Measurements from ENCODE around the gene SLC22A16.

The SLC22A16 gene

DNA sequence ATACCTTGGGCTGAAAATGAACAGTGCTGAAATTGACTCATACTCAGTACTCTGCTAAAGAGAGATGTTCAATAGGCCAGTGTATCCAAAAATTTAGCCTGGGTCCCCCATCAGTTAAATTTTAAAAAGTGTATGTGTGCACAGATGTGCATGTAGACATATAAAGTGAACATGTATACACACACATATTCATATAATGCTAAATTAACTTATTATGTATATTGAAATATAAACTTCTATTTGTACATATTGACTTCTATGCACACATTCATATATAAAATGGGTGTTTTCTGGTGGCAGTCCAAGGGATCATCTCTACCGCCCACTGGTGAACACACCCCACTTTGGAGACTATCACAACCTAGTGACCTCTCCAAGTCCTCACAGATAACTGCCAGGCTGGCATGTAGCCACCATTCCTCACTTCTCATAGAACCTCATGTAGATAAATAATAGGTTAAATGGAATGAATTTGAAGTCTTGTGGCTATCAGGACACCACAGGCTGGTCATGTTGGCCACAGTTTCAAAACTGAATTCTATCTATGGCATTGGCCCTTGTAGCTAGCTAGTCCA, 8.8 kb downstream of the SLC22A16 start:
- Histone ChIP-seq H3K4me3 (replicated peaks; ENCODE audit: low read depth, low read length) (no peak overlapping the region), H3K36me3 (ENCODE audit: control insufficient read depth, insufficient read depth, low read length) (no peaks in the 10 kb centered on the region), H3K27me3 (replicated peaks; ENCODE audit: control insufficient read depth, insufficient read depth, low read length) (no peaks in the 10 kb centered on the region)
- DNase-seq (ENCODE audit: extremely low read depth, insufficient read length) = no peak
- TF ChIP-seq, protein P1, sequence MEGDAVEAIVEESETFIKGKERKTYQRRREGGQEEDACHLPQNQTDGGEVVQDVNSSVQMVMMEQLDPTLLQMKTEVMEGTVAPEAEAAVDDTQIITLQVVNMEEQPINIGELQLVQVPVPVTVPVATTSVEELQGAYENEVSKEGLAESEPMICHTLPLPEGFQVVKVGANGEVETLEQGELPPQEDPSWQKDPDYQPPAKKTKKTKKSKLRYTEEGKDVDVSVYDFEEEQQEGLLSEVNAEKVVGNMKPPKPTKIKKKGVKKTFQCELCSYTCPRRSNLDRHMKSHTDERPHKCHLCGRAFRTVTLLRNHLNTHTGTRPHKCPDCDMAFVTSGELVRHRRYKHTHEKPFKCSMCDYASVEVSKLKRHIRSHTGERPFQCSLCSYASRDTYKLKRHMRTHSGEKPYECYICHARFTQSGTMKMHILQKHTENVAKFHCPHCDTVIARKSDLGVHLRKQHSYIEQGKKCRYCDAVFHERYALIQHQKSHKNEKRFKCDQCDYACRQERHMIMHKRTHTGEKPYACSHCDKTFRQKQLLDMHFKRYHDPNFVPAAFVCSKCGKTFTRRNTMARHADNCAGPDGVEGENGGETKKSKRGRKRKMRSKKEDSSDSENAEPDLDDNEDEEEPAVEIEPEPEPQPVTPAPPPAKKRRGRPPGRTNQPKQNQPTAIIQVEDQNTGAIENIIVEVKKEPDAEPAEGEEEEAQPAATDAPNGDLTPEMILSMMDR (IDR thresholded peaks at IDR 0.05; ENCODE audit: insufficient read depth, low read length, poor library complexity, severe bottlenecking) = no peak

DNA sequence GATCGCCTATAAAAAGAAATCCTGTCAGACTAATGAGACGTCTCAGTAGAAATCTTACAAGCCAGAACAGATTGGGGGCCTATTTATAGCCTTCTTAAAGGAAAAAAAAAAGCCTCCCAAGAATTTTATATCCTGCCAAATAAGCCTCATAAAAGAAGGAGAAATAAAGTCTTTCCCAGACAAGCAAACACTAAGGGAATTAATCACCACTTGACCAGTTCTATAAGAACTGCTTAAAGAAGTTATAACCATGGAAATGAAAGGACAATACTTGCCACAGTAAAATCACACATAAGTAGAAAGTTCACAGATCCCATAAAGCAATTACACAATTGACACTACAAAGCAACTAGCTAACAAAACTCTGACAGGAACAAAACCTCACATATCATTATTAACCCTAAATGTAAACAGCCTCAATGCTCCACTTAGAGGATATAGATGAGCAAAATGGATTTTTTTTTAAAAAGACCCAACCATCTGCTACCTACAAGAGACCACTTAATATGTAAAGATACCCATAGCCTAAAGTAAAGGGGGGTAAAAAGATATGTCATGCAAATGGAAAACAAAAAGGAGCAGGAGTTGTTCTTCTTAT, 13.4 kb downstream of the SLC22A16 start:
- no peaks in the 10 kb centered on the region for H3K27me3 ChIP-seq (replicated peaks; ENCODE audit: control insufficient read depth, insufficient read depth, low read length)
- no peaks in the 10 kb centered on the region for H3K36me3 ChIP-seq (ENCODE audit: control insufficient read depth, insufficient read depth, low read length)
- TF ChIP-seq, protein P1 (IDR thresholded peaks at IDR 0.05; ENCODE audit: insufficient read depth, low read length, poor library complexity, severe bottlenecking) = no peak
- no peak for DNase-seq (ENCODE audit: extremely low read depth, insufficient read length)
- no peak overlapping the region for H3K4me3 ChIP-seq (replicated peaks; ENCODE audit: low read depth, low read length)

DNA sequence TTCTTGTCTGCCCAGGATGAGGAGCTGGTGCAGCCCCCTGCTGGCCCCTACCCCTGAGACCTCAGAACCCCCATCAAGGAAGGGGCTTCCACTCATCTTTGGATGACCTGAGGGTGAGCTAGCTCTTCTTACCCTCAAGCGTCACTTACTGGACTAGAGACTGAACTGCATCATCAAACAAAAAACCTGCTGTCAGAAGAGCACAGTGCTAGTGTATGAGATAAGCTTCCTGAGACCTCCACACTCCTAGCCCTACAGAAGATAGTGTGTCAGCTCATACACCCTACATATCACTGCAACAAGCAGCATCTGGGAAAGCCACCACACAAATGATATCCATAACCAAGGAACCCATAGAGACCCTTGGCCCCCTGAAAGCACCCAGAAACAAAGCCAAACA, 15.0 kb downstream of the SLC22A16 start:
- no peak for DNase-seq (ENCODE audit: extremely low read depth, insufficient read length)
- Histone ChIP-seq H3K4me3 (replicated peaks; ENCODE audit: low read depth, low read length) (no peak overlapping the region), H3K36me3 (ENCODE audit: control insufficient read depth, insufficient read depth, low read length) (no peaks in the 10 kb centered on the region), H3K27me3 (replicated peaks; ENCODE audit: control insufficient read depth, insufficient read depth, low read length) (no peaks in the 10 kb centered on the region; the same call in 1 of the 2 replicates)
- TF ChIP-seq, protein P1 (IDR thresholded peaks at IDR 0.05; ENCODE audit: insufficient read depth, low read length, poor library complexity, severe bottlenecking) = no peak

DNA sequence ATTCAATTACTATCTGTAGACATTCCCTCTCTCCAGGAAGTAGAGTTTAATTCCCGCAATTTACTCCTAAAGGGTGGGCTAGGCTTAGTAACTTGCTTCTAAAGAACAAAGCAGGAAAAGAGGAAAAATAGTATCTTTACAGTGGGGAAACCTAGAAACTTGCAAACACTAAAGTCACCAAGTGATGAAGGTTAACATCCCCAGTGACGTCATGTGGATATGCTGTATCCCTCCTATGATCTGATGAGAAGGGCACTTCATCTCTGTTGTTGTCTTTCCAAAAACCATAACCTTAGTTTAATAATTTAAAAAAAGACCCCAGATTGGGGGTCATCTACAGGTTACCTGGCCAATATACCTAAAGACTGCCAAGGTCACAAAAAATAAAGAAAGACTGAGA, 17.3 kb downstream of the SLC22A16 start:
- TF ChIP-seq, protein P1 (IDR thresholded peaks at IDR 0.05; ENCODE audit: insufficient read depth, low read length, poor library complexity, severe bottlenecking) = no peak
- Histone ChIP-seq H3K4me3 (replicated peaks; ENCODE audit: low read depth, low read length) (no peak overlapping the region), H3K27me3 (replicated peaks; ENCODE audit: control insufficient read depth, insufficient read depth, low read length) (no peaks in the 10 kb centered on the region; the same call in 1 of the 2 replicates), H3K36me3 (ENCODE audit: control insufficient read depth, insufficient read depth, low read length) (no peaks in the 10 kb centered on the region)
- no peak for DNase-seq (ENCODE audit: extremely low read depth, insufficient read length)

DNA sequence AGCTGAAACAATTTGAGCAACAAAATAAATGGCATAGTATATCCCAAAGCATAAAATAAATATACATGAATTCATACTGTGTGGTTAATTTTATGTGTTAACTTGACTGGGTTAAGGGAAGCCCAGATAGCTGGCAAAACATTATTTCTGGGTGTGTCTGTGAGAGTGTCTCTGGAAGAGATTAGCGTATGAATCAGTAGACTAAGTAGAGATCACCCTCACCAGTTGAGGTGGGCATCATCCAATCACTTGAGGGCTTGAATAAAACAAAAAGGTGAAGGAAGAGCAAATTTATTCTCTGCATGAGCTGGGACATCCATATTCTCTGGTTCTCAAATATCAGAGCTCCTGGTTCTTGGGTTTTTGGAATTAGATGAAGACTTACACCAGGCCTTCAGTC, 17.9 kb downstream of the SLC22A16 start:
- H3K4me3 ChIP-seq (replicated peaks; ENCODE audit: low read depth, low read length) = no peak overlapping the region
- H3K36me3 ChIP-seq (ENCODE audit: control insufficient read depth, insufficient read depth, low read length) = no peaks in the 10 kb centered on the region
- no peak for DNase-seq (ENCODE audit: extremely low read depth, insufficient read length)
- H3K27me3 ChIP-seq (replicated peaks; ENCODE audit: control insufficient read depth, insufficient read depth, low read length) = no peaks in the 10 kb centered on the region; the same call in 1 of the 2 replicates
- TF ChIP-seq, protein P1 (IDR thresholded peaks at IDR 0.05; ENCODE audit: insufficient read depth, low read length, poor library complexity, severe bottlenecking) = no peak

Data from GM06990 (cell line).